Panc1 (cell line): ENCODE results near the gene ZBTB48. TPM values are rescaled to one million over a fixed set of nuclear protein-coding genes. Genes with fewer than 3 reads are reported as not detected.
A peak's percentile ranks its signal among the peaks of the same experiment; 100 is the strongest.
"Not testable (repeated sequence)": the region's sequence is repeated elsewhere in the genome, so short reads cannot be mapped to it uniquely, and the experiment has no call there.

Experiments used
- ATAC-seq: fragments of 200-7000 bp; cut with Tn5 transposase; 2 replicates; pipeline ENCODE4 v1.9.1; 2020; ENCODE audit warnings: mild to moderate bottlenecking, moderate library complexity
- BruUV-seq: library from RNA; stranded (reverse); fragments of 400-500 nt; replicated peaks from 2 replicates; lab custom pipeline; 2021; lab: Mats Ljungman, UMichigan
- CTCF ChIA-PET: fragments of 300-600 bp; sonication (Branson Sonifier 250); formaldehyde crosslinking; loops from one replicate; lab custom pipeline; 2022; ENCODE audit warnings: antibody characterized with exemption; lab: Charles Lee
- POLR2A ChIA-PET: fragments of 300-600 bp; sonication (Branson Sonifier 250); formaldehyde crosslinking; loops from one replicate; lab custom pipeline; 2022; ENCODE audit warnings: antibody characterized with exemption; lab: Charles Lee
- DNase-seq: peaks from one replicate; pipeline ENCODE4 v3.0.0-alpha.2; 2010; ENCODE audit warnings: low read depth, low spot score
- H3K27ac ChIP-seq: 2 replicates; pipeline ENCODE4 v1.5.1; 2011; ENCODE audit warnings: mild to moderate bottlenecking, low read length, inconsistent platforms
- H3K27me3 ChIP-seq: fragments of 200-500 bp; sonication (Bioruptor generic); 2 replicates; pipeline ENCODE4 v1.6.0; 2014; ENCODE audit warnings: low read length, inconsistent platforms; ENCODE audit not compliant: control insufficient read depth, insufficient read depth
- H3K36me3 ChIP-seq: fragments of 200-500 bp; sonication (Bioruptor generic); 2 replicates; pipeline ENCODE4 v1.5.1; 2014; ENCODE audit warnings: inconsistent platforms, mild to moderate bottlenecking, low read length, moderate library complexity; ENCODE audit not compliant: control insufficient read depth, insufficient read depth
- H3K4me1 ChIP-seq: 2 replicates; pipeline ENCODE4 v1.5.1; 2011; ENCODE audit warnings: inconsistent platforms, mild to moderate bottlenecking, low read length, moderate library complexity; ENCODE audit not compliant: control insufficient read depth, insufficient read depth
- H3K4me3 ChIP-seq, 2 experiments: 2 replicates each; pipeline ENCODE4 v1.5.1; 2011 to 2012; ENCODE audit warnings: low read depth in 2 of 2, low read length in 2 of 2, mild to moderate bottlenecking in 2 of 2, inconsistent platforms in 1 of 2, moderate library complexity in 1 of 2
- H3K9me3 ChIP-seq: fragments of 200-500 bp; sonication (Bioruptor generic); 2 replicates; pipeline ENCODE4 v1.5.1; 2014; ENCODE audit warnings: low read depth, mild to moderate bottlenecking, inconsistent platforms, low read length, moderate library complexity; ENCODE audit not compliant: control insufficient read depth, insufficient read depth
- CTCF ChIP-seq: fragments of 450-650 bp; IDR thresholded peaks from 2 replicates; pipeline ENCODE4 v1.5.1; 2017; ENCODE audit warnings: mild to moderate bottlenecking
- POLR2AphosphoS5 ChIP-seq: IDR thresholded peaks from 2 replicates; pipeline ENCODE4 v1.6.1; 2012; ENCODE audit warnings: mild to moderate bottlenecking, low read depth, low read length, moderate library complexity
- REST ChIP-seq, 2 experiments: IDR thresholded peaks; 2 replicates each; pipeline ENCODE4 v1.6.1; 2011 to 2012; ENCODE audit warnings: low read depth in 2 of 2, control low read depth in 1 of 2, low read length in 1 of 2, mild to moderate bottlenecking in 1 of 2, moderate library complexity in 1 of 2; ENCODE audit not compliant: insufficient read depth in 1 of 2
- SIN3A ChIP-seq: IDR thresholded peaks from 2 replicates; pipeline ENCODE4 v1.6.1; 2012; ENCODE audit warnings: low read depth, mild to moderate bottlenecking, low read length, moderate library complexity, borderline replicate concordance; ENCODE audit not compliant: insufficient read depth
- TCF7L2 ChIP-seq: IDR thresholded peaks from 2 replicates; pipeline ENCODE4 v1.6.1; 2011; ENCODE audit warnings: mild to moderate bottlenecking, low read depth, low read length, inconsistent platforms
- in situ Hi-C: cut with HindIII; loops from 2 replicates; pipeline ENCODE4 v1.10.0; 2016; ENCODE audit warnings: low sequenced_read_pairs, low pct_unique_long_range_greater_than_20kb
- intact Hi-C: fragments of 100-400 bp; cut with micrococcal nuclease; formaldehyde crosslinking; loops from one replicate; pipeline ENCODE4 v1.10.0; 2022; ENCODE audit not compliant: unreplicated experiment
- total RNA-seq: library from RNA; stranded (reverse); gene quantifications from one replicate; pipeline ENCODE4 v1.2.1, GENCODE V29; 2021; ENCODE audit not compliant: unreplicated experiment

Gene ZBTB48
- total RNA-seq, 1 experiment from 2014 or later: 40.7 TPM

- no peak for TF ChIP-seq REST (IDR thresholded peaks at IDR 0.05; ENCODE audit: insufficient read depth in 1 of 2, low read depth in 2 of 2, low read length in 1 of 2)
- no peak for TF ChIP-seq TCF7L2
- TF ChIP-seq SIN3A: no peak
- TF ChIP-seq CTCF: no peak
- no peak for TF ChIP-seq POLR2AphosphoS5
- ATAC-seq: no peak
- ChIA-PET POLR2A (no interaction called here), CTCF (interaction anchor here (0.6 kb wide), 1 partner anchor 204 kb away, joined by 3 read pairs; the partner anchor contains the start of gene ACOT7)
- peaks cover 2% of the 10 kb centered on the region; the same call in 1 of the 2 replicates for H3K36me3 ChIP-seq
- no peak overlapping the region for H3K27ac ChIP-seq
- intact Hi-C loops: no loop called here
- no peaks in the 10 kb centered on the region for H3K27me3 ChIP-seq
- no TSS peak for BruUV-seq
- no peak overlapping the region for H3K4me3 ChIP-seq
- DNase-seq: no peak
- in situ Hi-C loops: no loop called here
- H3K9me3 ChIP-seq: no peaks in the 10 kb centered on the region
- peaks cover 16% of the 10 kb centered on the region for H3K4me1 ChIP-seq
Observed at GRCh38 chr1:6597777-6598131, 18.0 kb downstream of the ZBTB48 start.

GRCh38 chr1:6599141-6599975 lies 19.6 kb downstream of the ZBTB48 start:
- TF ChIP-seq POLR2AphosphoS5 (no peak), REST (IDR thresholded peaks at IDR 0.05; ENCODE audit: insufficient read depth in 1 of 2, low read depth in 2 of 2, low read length in 1 of 2) (no peak), TCF7L2 (no peak), CTCF (no peak), SIN3A (no peak)
- no TSS peak for BruUV-seq
- in situ Hi-C loops: no loop called here
- ATAC-seq (no peak), DNase-seq (no peak)
- Histone ChIP-seq H3K4me1 (peaks cover 24% of the 10 kb centered on the region), H3K36me3 (no peaks in the 10 kb centered on the region; the same call in 1 of the 2 replicates), H3K27me3 (no peaks in the 10 kb centered on the region), H3K9me3 (no peaks in the 10 kb centered on the region), H3K27ac (no peak overlapping the region), H3K4me3 (peak overlapping the region in 1 of 2 experiments; percentile 96; a peak in 2 of 4 replicates)
- POLR2A ChIA-PET: no interaction called here
- CTCF ChIA-PET: interaction anchor here (0.6 kb wide), 1 partner anchor 20 kb away, joined by 3 read pairs; the partner anchor contains the start of gene ZBTB48
- intact Hi-C loops: no loop called here

GRCh38 chr1:6599991-6600390 lies 20.2 kb downstream of the ZBTB48 start:
- DNase-seq, H3K27me3 ChIP-seq, H3K9me3 ChIP-seq, BruUV-seq, in situ Hi-C loops, CTCF ChIA-PET, H3K36me3 ChIP-seq, ATAC-seq, H3K27ac ChIP-seq, intact Hi-C loops, POLR2A ChIA-PET: not testable (repeated sequence)
- peak overlapping the region; percentile 61 to 96 for H3K4me3 ChIP-seq
- peaks cover 27% of the 10 kb centered on the region for H3K4me1 ChIP-seq
